HG03439 (cell line): ENCODE results near the gene CNBD2.
"Not testable (repeated sequence)": the region's sequence is repeated elsewhere in the genome, so short reads cannot be mapped to it uniquely, and the experiment has no call there.

Source experiments
- ATAC-seq: cut with Tn5 transposase; IDR thresholded peaks from one replicate; pipeline ENCODE4 v1.9.1; 2021; ENCODE audit warnings: mild to moderate bottlenecking, moderate library complexity; ENCODE audit not compliant: unreplicated experiment

The CNBD2 gene

DNA sequence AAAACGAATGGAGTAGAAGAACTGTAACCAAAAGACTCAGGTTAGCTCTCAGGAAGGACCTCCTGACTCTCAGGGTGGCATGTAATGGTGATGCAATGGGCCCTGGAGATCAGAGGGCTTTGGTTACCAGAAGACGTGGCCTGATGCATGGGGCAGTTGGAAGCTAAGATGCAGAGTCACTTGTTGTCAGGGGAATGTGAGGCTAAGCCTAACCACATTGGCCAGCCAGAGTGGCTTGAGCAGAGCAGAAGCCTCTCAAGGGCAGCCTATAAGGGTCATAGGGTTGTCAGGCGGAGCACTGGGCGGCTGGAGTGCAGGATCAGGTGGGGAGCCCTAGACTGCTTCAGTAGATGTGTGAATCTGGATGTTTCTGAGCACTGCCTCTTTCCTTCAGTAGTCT lies 5.9 kb downstream of the CNBD2 start:
- no peak for ATAC-seq

DNA sequence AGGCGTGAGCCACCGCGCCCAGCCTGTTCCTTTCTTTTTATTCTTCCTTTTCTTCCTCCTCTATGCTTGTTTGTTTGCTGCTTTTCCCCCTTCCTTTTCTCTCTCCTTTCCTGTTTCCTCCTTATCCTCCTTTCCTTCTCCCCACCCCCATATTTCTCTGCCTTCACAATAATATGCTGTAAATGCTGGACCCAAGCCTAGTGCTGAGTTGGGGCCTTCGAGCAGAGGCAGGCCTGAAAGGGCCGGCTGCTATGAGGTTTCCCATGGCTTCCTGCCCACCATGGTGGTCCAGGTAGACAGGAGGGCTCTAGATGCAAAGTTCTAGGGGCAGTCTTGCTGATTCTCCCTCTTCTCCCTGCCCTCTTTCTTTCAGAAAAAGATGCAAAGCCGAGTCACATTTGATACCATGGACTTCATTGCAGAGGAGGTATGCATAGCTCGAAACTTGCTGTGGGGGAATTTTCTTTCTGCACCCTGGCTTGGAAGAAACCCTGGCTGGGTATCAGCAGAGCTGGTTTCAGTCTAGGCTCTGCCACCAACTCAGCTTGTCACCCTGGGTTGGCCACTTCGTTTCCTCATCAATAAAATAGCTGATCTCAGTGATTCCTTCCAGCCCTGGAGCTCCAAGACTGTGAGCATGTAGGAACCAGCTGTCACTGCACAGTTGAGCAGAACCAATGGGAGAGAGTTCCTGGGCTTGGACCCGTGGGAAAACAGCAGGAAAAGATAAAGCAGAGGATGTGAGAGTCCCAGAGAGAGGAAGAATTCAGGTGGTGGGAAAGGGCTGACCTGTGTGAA lies 7.4 kb downstream of the CNBD2 start:
- ATAC-seq: no peak

DNA sequence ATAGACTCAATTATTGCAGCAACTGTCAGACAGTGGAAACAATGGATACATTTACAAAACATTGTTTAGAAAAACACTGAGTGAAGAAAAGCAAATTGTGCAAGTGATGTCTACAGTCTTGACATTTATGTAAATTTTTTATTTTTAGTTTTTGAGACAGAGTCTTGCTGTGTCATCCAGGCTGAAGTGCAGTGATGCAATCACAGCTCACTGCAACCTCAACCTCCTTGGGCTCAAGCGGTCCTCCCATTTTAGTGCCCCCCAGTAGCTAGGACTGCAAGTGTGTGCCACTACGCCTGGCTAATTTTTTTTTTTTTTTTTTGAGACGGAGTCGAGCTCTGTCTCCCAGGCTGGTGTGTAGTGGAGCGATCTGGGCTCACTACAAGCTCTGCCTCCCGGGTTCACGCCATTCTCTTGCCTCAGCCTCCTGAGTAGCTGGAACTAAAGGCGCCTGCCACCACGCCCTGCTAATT lies 9.7 kb downstream of the CNBD2 start:
- ATAC-seq: no peak

DNA sequence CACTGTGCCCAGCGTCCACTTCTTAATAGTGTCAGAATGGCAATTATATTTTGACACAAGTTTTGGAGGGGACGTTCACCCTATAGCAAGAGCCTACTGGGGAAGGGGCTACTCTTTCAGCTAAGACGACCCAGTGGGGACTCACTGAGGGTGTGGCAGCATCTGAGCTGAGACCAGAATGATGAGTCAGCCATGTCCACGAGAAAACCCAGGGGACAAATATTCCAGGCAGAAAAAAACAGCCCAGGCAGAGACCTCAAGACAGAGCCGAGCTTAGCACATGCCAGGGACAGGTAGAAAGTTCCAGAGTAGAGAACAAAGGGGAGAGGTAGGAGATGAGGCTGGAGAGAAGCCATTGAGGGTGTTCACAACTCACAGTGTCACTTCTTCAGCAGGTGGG lies 11.2 kb downstream of the CNBD2 start:
- ATAC-seq: no peak

DNA sequence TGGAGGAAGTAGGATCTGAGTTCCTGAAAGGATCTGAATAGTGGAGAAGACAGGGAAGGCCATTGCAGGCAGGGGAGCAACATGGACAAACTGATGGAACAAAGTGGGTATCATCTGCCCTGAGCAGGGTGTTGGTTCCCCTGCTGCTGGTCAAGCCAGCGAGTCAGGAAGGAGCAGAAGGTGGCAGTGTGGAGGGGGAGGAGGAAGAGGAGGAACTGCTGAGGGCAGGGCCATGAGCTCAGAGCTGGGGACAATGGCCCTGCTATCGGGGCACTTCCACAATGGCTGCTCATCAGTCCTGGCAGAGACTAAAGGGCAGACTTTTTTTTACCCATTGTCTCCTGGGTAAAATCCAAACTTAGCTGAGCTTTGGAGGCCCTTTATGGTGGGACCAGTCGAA lies 13.6 kb downstream of the CNBD2 start:
- no peak for ATAC-seq

DNA sequence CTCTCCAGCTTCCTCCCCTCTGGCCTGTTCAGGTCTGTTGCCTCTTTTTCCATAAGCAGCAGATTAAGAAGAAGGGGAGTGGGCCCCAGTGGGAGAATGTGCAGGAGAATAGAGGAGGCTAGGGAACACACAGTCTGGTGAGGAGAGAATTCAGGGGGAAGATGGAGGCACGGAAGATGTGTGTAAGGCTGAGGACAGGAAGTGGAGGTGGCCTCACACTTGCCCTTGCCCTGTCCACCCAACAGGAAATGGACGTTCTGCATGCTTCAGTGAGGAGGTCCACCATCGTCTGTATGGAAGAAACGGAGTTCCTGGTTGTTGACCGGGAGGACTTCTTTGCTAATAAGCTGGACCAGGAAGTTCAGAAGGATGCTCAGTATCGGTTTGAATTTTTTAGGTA lies 16.0 kb downstream of the CNBD2 start:
- no peak for ATAC-seq

DNA sequence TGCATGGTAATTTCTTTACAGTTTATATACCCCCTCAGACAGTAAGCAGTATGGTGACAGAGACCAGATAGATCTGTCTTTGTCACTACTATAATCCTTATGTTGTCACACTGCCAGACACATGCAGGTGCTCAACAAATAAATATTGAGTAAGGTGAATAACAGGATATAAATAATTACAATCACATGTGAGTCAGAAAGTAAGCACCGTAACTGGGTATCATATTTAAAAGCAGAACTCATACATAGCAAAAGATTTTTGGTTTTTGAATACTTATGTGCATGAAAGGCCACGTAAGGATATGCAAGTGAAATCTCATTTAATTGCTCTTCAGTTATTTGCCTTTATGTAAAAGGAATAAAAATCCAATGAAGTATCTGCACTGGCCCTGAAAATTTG lies 17.4 kb downstream of the CNBD2 start:
- ATAC-seq: no peak

DNA sequence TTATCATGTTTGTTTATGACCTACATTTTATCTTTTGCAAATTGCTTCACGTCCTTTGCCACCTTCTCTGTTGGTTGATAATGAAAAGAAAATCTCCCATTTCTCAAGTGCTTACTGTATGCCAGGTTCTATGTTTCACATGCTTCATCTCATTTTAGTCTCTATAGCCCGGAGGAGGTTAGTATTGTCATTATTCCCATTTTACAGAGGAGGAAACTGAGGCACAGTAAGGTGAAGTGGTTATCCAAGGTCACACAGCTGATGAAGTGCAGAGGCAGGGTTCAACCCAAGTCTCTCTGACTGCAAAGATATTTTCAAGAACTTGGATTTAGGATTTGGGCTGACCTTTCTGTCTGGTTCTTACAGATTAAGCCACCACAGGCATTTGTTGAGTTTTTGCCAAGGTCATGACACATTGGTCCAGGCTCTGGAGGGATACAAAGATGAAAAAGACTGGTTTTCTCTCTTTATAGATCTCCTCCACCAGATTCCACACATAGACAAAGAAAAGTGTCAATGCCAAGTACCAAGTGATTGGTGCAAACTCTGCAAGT lies 20.6 kb downstream of the CNBD2 start:
- ATAC-seq: no peak

DNA sequence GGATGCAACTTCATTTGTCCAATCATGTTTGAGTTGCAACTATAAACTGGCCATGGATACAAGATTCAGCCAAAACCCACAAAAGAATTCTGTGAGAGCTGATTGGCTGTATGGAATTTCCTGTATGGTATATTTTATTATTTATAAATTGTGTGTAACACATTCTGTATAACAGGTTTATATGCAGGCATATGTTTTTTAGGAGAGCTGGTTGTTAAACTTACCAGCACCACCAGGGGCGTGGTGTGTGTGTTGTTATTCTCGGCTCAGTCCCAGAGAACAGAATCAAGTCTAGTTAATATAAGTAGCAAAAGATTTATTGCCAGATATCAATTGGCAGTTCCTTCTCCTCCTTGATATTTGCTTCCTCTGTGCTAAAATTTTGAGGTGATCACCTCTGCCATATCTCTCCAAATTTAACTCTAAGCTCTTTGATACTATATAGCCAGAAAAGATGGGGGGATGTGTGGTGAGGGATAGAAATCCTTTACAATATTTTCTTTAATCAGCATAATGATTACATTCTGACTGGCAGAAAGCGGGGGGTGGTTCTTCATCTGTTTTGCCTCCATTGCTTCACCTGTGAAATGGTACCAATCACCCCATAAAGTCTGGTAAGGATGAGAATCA lies 22.9 kb downstream of the CNBD2 start:
- no peak for ATAC-seq

DNA sequence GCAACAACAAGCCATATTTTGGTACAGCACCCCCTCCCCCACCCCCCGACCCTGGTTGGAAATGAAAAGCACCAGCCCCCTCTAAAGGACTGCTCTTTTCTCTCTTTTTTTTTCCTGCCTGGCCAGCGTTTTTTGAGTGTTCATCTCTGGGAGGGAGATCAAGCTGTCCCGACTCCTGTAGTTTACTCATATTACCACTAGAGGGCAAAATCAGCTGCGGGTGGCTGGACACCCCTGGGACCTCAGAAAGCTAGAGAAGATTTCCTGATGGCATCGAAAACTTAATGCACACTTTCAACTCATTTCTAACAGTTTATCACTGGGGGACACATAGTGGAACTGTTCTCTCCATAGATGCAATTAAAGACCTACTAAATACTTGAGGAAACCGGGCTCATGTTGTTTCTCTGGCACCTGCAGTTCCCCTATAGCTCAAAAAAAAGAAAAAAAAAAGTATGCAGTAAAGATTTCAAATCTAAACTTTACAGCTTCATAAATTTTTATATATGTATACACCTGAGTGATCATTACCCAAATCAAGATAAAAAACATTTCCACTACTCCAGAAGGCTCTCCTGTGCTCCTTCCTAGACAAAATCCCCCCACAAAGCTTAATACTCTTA lies 24.4 kb downstream of the CNBD2 start:
- ATAC-seq: no peak

DNA sequence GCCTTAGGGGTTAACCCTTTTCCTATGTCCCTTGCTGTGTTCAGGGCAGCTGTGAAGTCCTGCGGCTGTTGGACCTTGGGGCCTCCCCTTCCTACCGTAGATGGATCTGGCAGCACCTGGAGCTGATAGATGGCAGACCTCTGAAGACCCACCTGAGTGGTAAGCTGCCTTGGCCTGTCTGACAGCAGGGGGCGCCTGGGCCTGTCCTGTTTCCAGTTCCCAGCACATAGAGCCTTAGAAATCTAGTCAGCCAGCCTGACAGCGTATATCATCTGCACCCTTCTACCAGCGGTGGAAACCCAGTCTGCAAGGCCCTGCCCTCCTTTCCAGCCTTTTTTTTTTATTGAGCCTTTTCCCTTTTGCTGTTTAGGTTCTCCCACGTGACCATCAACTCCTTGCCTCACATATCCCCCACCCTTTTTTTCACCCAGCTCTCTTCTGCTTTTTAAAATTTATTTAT lies 26.6 kb downstream of the CNBD2 start:
- no peak for ATAC-seq

DNA sequence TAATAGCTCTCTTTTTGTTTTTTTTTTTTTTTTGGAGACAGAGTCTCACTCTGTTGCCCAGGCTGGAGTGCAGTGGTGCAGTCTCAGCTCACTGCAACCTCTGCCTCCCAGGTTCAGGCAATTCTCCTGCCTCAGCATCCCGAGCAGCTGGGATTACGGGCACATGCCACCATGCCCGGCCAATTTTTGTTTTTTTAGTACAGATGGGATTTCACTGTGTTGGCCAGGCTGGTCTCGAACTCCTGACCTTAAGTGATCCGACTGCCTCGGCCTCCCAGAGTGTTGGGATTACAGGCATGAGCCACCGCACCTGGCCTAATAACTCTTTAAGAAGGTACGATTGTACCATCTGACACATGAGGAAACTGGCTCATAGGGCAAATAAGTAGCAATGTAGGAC lies 28.1 kb downstream of the CNBD2 start:
- ATAC-seq: not testable (repeated sequence)

DNA sequence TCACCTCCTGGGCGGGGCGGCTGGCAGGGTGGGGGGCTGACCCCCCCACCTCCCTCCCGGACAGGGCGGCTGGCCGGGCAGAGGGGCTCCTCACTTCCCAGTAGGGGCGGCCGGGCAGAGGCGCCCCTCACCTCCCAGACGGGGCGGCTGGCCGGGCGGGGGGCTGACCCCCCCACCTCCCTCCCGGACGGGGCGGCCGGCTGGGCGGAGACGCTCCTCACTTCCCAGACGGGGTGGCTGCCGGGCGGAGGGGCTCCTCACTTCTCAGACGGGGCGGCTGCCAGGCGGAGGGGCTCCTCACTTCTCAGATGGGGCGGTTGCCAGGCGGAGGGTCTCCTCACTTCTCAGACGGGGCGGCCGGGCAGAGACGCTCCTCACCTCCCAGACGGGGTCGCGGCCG lies 32.9 kb downstream of the CNBD2 start:
- ATAC-seq: not testable (repeated sequence)

DNA sequence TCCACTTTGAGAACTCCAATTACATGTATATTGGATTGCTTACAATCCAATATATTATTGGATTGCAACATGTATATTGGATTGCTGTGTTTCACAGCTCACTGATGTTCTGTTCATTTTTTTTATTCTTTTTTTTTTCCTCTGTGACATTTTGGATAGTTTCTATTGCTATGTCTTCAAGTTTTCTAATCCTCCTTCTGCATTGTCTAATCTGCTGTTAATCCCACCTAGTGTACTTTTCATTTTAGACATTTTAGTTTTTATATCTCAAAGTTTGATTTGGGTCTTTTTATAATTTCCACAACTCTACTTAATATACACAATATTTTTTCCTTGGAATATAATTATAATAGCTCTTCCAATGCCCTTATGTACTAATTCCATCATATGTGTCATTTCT lies 34.5 kb downstream of the CNBD2 start:
- no peak for ATAC-seq

DNA sequence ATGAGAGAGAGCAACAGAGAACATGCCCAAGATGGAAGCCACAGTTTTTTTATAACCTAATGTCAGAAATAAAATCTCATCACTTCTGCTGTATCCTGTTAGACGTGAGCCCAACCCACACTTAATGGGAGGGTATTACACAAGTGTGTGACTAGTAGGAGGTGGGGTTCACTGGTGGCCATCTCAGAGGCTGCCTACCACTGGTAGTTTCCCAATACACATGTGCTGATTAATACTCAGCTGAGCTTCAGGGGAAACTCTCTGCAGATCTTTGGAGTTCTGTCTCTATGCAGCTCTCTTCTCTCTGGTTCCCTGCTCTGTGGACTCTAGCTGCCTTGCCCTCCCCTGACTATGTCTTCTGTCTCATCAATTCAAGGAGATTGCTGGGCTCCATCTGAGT lies 35.7 kb downstream of the CNBD2 start:
- ATAC-seq: no peak

DNA sequence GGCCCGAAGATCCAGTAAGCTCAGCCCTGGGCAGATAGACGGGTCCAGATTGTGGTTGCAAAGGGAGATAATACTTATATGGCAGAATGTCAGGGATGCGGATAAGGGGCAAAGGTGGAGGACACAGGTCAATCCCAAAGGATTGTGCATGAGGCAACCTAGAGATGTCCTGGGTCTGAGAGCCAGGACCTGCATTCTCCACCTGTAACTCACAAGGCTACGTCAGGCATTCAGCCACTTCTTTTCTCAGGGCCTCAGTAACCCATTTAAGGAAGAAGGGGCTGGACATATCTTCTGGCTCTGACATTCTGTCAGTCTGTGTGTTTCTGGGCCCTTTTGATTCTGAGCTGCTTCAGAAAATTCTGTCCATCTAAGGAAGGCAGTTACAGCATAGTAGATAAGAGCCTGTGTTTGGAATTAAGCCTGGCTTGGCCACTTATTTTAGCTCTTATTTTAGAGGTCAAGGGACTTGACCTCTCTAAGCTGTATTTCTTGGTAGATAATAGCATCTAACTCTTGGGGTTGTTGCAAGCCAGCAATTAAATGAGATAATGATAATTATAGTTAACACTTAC lies 40.2 kb downstream of the CNBD2 start:
- no peak for ATAC-seq

DNA sequence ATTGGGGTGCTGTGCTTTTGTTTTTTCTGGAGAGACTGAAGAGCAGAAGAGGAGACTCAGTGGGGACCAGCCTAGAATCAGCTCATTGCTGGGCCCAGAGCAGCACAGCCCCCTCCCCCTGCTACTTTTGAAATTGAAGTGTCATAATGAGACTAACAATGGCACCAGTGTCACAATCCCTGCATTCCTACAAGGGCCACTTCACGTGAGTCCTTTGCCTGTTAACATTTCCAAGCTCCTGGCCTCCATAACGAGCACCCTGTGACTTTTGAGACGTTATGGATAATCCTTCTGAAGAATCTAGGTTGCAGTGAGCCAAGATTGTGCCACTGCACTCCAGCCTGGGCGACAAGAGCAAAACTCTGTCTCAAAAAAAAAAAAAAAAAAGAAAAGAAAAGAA lies 41.7 kb downstream of the CNBD2 start:
- ATAC-seq: no peak

DNA sequence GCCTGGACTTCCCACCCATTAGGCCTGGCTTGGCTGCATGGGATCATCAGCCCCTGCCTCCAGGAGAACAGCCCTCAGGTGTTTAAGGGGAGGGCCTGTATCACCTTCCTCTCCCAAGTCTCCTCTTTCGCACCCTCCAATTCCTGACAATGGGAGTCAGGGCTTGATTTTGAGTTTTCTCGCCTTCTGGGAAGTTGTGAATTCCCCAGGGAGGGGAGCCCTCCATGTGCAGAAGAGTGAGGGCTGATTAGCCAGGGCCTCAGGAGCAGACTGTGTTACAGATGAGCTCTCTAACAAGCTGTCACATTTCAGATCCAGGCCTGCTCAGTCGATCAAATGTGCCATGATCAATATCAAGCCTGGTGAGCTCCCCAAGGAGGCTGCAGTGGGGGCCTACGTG lies 42.4 kb downstream of the CNBD2 start:
- no peak for ATAC-seq

DNA sequence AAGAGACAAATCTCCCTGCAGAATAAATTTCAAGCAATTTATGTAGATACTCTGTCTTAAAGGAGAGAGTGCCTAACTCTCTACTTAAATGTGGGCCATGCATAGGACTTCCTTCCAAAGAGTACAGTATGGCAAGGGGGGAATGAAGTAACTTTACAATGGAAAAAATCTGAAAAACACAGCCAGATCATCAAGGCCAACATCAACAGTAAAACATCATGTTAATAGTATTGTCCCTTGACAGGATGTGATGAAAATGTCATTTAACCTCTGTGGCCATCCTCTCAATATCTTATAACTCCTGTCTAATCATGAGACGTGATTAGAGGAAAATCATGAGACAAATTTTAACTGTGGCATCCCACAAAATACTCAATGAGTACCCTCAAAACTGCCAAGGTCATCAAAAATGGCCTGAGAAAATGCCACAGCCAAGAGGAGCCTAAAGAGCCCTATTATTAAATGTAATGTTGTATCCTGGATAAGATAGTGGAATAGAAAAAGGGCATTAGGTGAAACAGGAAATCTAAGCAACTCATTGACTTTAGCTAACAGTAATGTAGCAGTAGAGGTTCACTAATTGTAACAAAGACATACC lies 47.5 kb downstream of the CNBD2 start:
- no peak for ATAC-seq

DNA sequence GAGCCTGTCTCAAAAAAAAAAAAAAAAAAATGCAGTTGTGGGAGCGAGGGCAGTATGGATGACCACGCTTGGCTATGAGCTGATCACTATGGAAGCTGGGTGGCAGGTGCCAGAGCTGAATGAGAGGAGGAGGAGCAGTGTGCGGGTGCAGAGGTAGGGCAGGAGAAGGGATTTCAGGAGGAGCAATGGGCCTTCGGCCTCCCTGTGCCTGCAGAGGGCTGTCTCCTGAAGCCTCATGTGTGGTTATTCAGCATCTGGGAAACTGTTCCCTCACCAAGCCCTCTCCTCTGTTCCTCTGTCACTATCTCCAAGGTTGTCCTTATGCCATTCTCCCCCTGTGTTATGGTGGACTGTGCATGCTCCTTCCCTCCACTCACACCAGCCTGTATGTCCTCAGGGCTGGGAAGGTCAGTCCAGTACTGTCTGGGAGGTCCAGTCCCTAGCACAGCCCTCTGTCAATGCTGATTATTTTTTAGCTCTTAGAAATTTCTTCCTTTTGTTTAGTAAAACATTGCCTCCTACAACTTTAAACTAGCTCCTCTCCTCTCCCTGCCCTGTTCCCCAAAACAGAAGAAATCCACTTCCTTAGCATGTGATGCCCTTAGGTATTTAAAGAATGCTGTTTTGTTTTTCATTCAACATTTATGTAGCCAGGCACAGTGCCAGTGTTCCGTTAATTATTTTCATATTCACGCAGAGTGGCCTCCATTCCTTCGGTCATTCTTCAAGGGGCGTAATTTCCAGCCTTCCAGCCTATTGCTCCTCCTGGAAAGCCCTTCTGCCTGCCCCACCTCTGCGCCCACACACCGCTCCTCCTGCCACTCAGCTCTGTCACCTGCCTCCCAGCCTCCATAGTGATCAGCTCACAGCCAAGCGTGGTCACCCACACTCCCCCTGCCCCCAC lies 48.9 kb downstream of the CNBD2 start:
- no peak for ATAC-seq
